HepG2 (cell line): Measurements from ENCODE around the gene KLF9. TPM values are rescaled to one million over a fixed set of nuclear protein-coding genes. Genes with fewer than 3 reads are reported as not detected.

Experiments
- ADNP ChIP-seq: sonication (generic); formaldehyde crosslinking; IDR thresholded peaks from 2 replicates; pipeline ENCODE4 v1.4.0; 2020; ENCODE audit warnings: missing genetic modification reagents
- BHLHE40 ChIP-seq: IDR thresholded peaks from 2 replicates; pipeline ENCODE4 v1.6.1; 2011; ENCODE audit warnings: low read length, improper control_type of control experiment
- CEBPB ChIP-seq: IDR thresholded peaks from 2 replicates; pipeline ENCODE4 v1.6.1; 2011; ENCODE audit warnings: low read depth, low read length, improper control_type of control experiment, borderline replicate concordance
- FOXK1 ChIP-seq: sonication (generic); formaldehyde crosslinking; IDR thresholded peaks from 2 replicates; pipeline ENCODE4 v1.4.0; 2020; ENCODE audit warnings: low read depth, missing genetic modification reagents, borderline replicate concordance
- HNF4G ChIP-seq, 2 experiments: sonication (generic) in 1 of 2; formaldehyde crosslinking in 1 of 2; IDR thresholded peaks; 2 replicates each; pipeline versions ENCODE4 v1.4.0 to v1.6.1; 2011 to 2020; ENCODE audit warnings: borderline replicate concordance in 2 of 2, low read depth in 2 of 2, mild to moderate bottlenecking in 2 of 2, low read length in 1 of 2, missing genetic modification reagents in 1 of 2, moderate library complexity in 1 of 2
- MXI1 ChIP-seq: IDR thresholded peaks from 3 replicates; pipeline ENCODE4 v1.6.1; 2012; ENCODE audit warnings: low read depth, low read length, inconsistent platforms, borderline replicate concordance
- NR2F2 ChIP-seq: IDR thresholded peaks from 2 replicates; pipeline ENCODE4 v1.6.1; 2012; ENCODE audit warnings: low read depth, inconsistent platforms, borderline replicate concordance
- PCBP1 ChIP-seq: fragments of 200-400 bp; formaldehyde crosslinking; IDR thresholded peaks from 2 replicates; pipeline ENCODE4 v1.6.1; 2017; ENCODE audit warnings: mild to moderate bottlenecking, low read depth, low read length, borderline replicate concordance
- RBFOX2 ChIP-seq: fragments of 200-400 bp; formaldehyde crosslinking; IDR thresholded peaks from 2 replicates; pipeline ENCODE4 v1.6.1; 2017; ENCODE audit warnings: low read depth, mild to moderate bottlenecking, low read length
- ZBED4 ChIP-seq: sonication (generic); formaldehyde crosslinking; IDR thresholded peaks from 2 replicates; pipeline ENCODE4 v1.4.0; 2020; ENCODE audit warnings: missing genetic modification reagents, borderline replicate concordance
- ZFY ChIP-seq: sonication (generic); formaldehyde crosslinking; IDR thresholded peaks from 2 replicates; pipeline ENCODE4 v1.4.0; 2020; ENCODE audit warnings: missing genetic modification reagents
- ZNF747 ChIP-seq: sonication (generic); formaldehyde crosslinking; IDR thresholded peaks from 2 replicates; pipeline ENCODE4 v1.8.1; 2023; ENCODE audit warnings: missing genetic modification reagents, mild to moderate bottlenecking, borderline replicate concordance
- polyA plus RNA-seq, 8 experiments: library from polyadenylated mRNA; depleted of rRNA in 3 of 8; stranded (reverse) in 7 of 8; unstranded in 1 of 8; fragments of >200 nt; fragmentation: Illumina TruSeq in 4 of 8; extraction: Trizol in 4 of 8; gene quantifications; 2 replicates each; pipeline versions ENCODE4 v1.2.1 to v1.2.3, GENCODE V29; 2011 to 2016; ENCODE audit warnings: low read depth in 4 of 8, missing spikeins in 1 of 8, mixed read lengths in 1 of 8; ENCODE audit not compliant: insufficient read depth in 1 of 8
- total RNA-seq, 5 experiments: library from RNA; depleted of rRNA; stranded (reverse); fragments of >200 nt; fragmentation: Illumina TruSeq; extraction: Trizol; gene quantifications; 2 replicates each; pipeline ENCODE4 v1.2.3, GENCODE V29; 2016; ENCODE audit warnings: low read depth in 1 of 5
- TF ChIP-seq, protein P1 (sequence below): sonication (generic); formaldehyde crosslinking; IDR thresholded peaks from 2 replicates; pipeline ENCODE4 v1.5.0; 2020; ENCODE audit warnings: mild to moderate bottlenecking, missing genetic modification reagents, borderline replicate concordance
- TF ChIP-seq, protein P2 (sequence below): sonication (generic); formaldehyde crosslinking; IDR thresholded peaks from 2 replicates; pipeline ENCODE4 v1.5.0; 2020; ENCODE audit warnings: mild to moderate bottlenecking, missing genetic modification reagents
- TF ChIP-seq, protein P3 (sequence below): sonication (generic); formaldehyde crosslinking; conservative IDR thresholded peaks from 2 replicates; pipeline ENCODE4 v1.8.1; 2023; ENCODE audit warnings: missing genetic modification reagents

KLF9 gene
- total and polyA plus RNA-seq, 2 of the 13 experiments (the other 11 are each of a cell fraction or from before 2014, with no cell fraction given): 5.7 to 7.2 TPM

DNA sequence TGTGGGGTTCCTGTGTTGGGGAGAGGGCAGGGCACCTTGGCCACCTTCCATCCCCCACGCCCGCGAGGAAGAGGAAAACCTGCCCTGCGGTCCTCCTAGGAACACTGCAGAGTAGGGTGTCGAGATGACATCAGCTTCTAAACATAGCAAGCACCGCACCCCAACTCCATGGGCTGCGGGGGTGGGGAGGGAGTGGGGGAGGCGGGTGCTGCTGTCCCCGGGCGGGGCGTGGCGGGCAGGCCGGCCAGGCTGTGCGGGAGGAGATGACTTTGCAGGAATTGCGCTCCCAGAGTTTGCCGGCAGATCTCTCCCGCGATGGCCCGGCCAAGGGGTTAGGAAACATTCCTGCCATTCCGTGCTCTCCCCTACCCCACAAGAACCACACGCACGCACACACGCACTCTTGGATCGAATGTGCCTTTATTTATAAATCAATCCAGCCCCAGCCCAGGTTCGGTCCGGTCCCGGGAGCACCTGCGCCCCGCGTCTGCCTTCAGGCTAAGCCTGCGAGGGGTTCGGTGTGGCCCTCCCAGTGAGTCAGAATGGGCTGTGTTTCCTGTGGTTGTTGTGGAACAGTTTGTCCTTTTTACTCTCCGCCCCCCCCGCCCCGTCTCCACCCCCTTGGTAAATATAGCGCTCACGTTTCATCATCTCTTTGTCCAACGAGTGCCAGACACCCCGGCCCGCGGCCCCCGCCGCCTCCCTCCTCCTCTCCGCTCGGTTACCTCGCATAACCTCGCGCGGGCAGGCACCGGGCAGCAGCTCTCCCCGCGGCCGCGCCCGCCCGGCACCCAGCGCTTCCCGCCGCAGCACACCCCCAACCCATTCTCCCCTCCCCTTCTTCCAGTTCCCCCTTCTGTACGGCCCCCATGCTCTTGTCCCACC, 5.3 kb upstream of the KLF9 start (continued):
- peak; percentile 68; the same call in 1 of the 2 replicates for TF ChIP-seq CEBPB
- TF ChIP-seq HNF4G (IDR thresholded peaks at IDR 0.05; ENCODE audit: borderline replicate concordance, low read depth, low read length): 0 out of 2 replicates have a peak, but pooled peaks have one; percentile 2
- no peak for TF ChIP-seq HNF4G (CRISPR knock-in tag; IDR thresholded peaks at IDR 0.05; ENCODE audit: borderline replicate concordance, low read depth)
- peak; percentile 90 for TF ChIP-seq RBFOX2
- 0 out of 2 replicates have a peak, but pooled peaks have one; percentile 36 for TF ChIP-seq ZNF747 (CRISPR knock-in tag)
- peak; percentile 13; the same call in 1 of the 2 replicates for TF ChIP-seq NR2F2
- peak; percentile 53; the same call in 1 of the 2 replicates for TF ChIP-seq FOXK1 (CRISPR knock-in tag)
- TF ChIP-seq, protein P1, sequence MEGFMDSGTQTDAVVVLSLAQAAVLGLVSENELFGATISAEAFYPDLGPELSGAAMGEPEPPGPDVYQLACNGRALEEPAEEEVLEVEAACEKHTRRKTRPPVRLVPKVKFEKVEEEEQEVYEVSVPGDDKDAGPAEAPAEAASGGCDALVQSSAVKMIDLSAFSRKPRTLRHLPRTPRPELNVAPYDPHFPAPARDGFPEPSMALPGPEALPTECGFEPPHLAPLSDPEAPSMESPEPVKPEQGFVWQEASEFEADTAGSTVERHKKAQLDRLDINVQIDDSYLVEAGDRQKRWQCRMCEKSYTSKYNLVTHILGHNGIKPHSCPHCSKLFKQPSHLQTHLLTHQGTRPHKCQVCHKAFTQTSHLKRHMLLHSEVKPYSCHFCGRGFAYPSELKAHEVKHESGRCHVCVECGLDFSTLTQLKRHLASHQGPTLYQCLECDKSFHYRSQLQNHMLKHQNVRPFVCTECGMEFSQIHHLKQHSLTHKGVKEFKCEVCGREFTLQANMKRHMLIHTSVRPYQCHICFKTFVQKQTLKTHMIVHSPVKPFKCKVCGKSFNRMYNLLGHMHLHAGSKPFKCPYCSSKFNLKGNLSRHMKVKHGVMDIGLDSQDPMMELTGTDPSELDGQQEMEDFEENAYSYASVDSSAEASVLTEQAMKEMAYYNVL (CRISPR knock-in tag): 0 out of 2 replicates have a peak, but pooled peaks have one; percentile 32
- peak; percentile 16; the same call in 1 of the 2 replicates for TF ChIP-seq PCBP1
- TF ChIP-seq BHLHE40: peak; percentile 94
- TF ChIP-seq, protein P2, sequence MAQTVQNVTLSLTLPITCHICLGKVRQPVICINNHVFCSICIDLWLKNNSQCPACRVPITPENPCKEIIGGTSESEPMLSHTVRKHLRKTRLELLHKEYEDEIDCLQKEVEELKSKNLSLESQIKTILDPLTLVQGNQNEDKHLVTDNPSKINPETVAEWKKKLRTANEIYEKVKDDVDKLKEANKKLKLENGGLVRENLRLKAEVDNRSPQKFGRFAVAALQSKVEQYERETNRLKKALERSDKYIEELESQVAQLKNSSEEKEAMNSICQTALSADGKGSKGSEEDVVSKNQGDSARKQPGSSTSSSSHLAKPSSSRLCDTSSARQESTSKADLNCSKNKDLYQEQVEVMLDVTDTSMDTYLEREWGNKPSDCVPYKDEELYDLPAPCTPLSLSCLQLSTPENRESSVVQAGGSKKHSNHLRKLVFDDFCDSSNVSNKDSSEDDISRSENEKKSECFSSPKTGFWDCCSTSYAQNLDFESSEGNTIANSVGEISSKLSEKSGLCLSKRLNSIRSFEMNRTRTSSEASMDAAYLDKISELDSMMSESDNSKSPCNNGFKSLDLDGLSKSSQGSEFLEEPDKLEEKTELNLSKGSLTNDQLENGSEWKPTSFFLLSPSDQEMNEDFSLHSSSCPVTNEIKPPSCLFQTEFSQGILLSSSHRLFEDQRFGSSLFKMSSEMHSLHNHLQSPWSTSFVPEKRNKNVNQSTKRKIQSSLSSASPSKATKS: 0 out of 2 replicates have a peak, but pooled peaks have one; percentile 43
- peak; percentile 60; the same call in 1 of the 2 replicates for TF ChIP-seq ZBED4 (CRISPR knock-in tag)
- TF ChIP-seq, protein P3, sequence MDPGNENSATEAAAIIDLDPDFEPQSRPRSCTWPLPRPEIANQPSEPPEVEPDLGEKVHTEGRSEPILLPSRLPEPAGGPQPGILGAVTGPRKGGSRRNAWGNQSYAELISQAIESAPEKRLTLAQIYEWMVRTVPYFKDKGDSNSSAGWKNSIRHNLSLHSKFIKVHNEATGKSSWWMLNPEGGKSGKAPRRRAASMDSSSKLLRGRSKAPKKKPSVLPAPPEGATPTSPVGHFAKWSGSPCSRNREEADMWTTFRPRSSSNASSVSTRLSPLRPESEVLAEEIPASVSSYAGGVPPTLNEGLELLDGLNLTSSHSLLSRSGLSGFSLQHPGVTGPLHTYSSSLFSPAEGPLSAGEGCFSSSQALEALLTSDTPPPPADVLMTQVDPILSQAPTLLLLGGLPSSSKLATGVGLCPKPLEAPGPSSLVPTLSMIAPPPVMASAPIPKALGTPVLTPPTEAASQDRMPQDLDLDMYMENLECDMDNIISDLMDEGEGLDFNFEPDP (CRISPR knock-in tag): no peak
- peak; percentile 55 for TF ChIP-seq ZFY (CRISPR knock-in tag)
- 0 out of 3 replicates have a peak, but pooled peaks have one; percentile 44 for TF ChIP-seq MXI1
- no peak for TF ChIP-seq ADNP
